CD14-positive monocyte (primary cell): ENCODE measurements around the gene EXD1. TPM values are rescaled to one million over a fixed set of nuclear protein-coding genes. Genes with fewer than 3 reads are reported as not detected.

Experiments used
- DNase-seq, 3 donors: peaks; one replicate each; pipeline ENCODE4 v3.0.0-alpha.2; 2011 to 2022
- H2AFZ ChIP-seq: 2 replicates; pipeline ENCODE4 v1.6.0; 2012; ENCODE audit warnings: mild to moderate bottlenecking, low read depth, low read length, inconsistent platforms; ENCODE audit not compliant: insufficient read depth, poor library complexity, severe bottlenecking
- H3K27ac ChIP-seq, 2 donors: 1 replicate in 1 of 2; 2 replicates in 1 of 2; pipeline ENCODE4 v1.5.1; 2012 to 2013; ENCODE audit warnings: low read length in 2 of 2, control low read depth in 1 of 2, inconsistent platforms in 1 of 2, low read depth in 1 of 2, mild to moderate bottlenecking in 1 of 2
- H3K27me3 ChIP-seq, 2 donors: one replicate each; pipeline versions ENCODE4 v1.6.0 to v1.6.1; 2011 to 2013; ENCODE audit warnings: low read length in 2 of 2; ENCODE audit not compliant: control insufficient read depth in 2 of 2, insufficient read depth in 2 of 2
- H3K36me3 ChIP-seq, 2 donors: replicated peaks in 1 of 2; 1 replicate in 1 of 2; 2 replicates in 1 of 2; pipeline versions ENCODE4 v1.5.1 to v1.6.1; 2012 to 2013; ENCODE audit warnings: low read length in 2 of 2, control low read depth in 1 of 2, inconsistent platforms in 1 of 2, mild to moderate bottlenecking in 1 of 2; ENCODE audit not compliant: insufficient read depth in 2 of 2, control insufficient read depth in 1 of 2
- H3K4me1 ChIP-seq, 2 donors: 1 replicate in 1 of 2; 2 replicates in 1 of 2; pipeline versions ENCODE4 v1.5.1 to v1.6.1; 2012 to 2013; ENCODE audit warnings: low read length in 2 of 2, control low read depth in 1 of 2, inconsistent platforms in 1 of 2, mild to moderate bottlenecking in 1 of 2, moderate library complexity in 1 of 2; ENCODE audit not compliant: insufficient read depth in 2 of 2, control insufficient read depth in 1 of 2
- H3K4me2 ChIP-seq: replicated peaks from 2 replicates; pipeline ENCODE3; 2012; ENCODE audit warnings: low read length, moderate library complexity, mild to moderate bottlenecking; ENCODE audit not compliant: poor library complexity, severe bottlenecking; ENCODE audit errors: extremely low read depth
- H3K4me3 ChIP-seq, 3 experiments: fragments of 200-600 bp in 1 of 3; sonication (generic) in 1 of 3; replicated peaks in 1 of 3; 1 replicate in 2 of 3; 2 replicates in 1 of 3; pipeline ENCODE4 v1.5.1; 2011 to 2013; ENCODE audit warnings: low read length in 3 of 3, mild to moderate bottlenecking in 3 of 3, control low read depth in 2 of 3, low read depth in 2 of 3, inconsistent platforms in 1 of 3, moderate library complexity in 1 of 3
- H3K79me2 ChIP-seq: 2 replicates; pipeline ENCODE4 v1.6.0; 2012; ENCODE audit warnings: mild to moderate bottlenecking, control low read depth, inconsistent platforms, low read length, moderate library complexity; ENCODE audit not compliant: insufficient read depth
- H3K9ac ChIP-seq: 2 replicates; pipeline ENCODE4 v1.6.0; 2017; ENCODE audit warnings: low read length, mild to moderate bottlenecking; ENCODE audit not compliant: insufficient read depth, poor library complexity, severe bottlenecking
- H3K9me3 ChIP-seq, 2 donors: replicated peaks in 1 of 2; 1 replicate in 1 of 2; 2 replicates in 1 of 2; pipeline versions ENCODE4 v1.5.1 to v1.6.1; 2012 to 2013; ENCODE audit warnings: low read length in 2 of 2, control low read depth in 1 of 2; ENCODE audit not compliant: control insufficient read depth in 1 of 2, insufficient read depth in 1 of 2
- H4K20me1 ChIP-seq: 2 replicates; pipeline ENCODE4 v1.6.0; 2012; ENCODE audit warnings: mild to moderate bottlenecking, low read length, control low read depth, moderate library complexity; ENCODE audit not compliant: insufficient read depth
- H3K27ac Mint-ChIP-seq, 7 donors: one replicate each; pipeline ENCODE4 v1.8.0; 2020; ENCODE audit warnings: mild to moderate bottlenecking in 7 of 7, mixed read lengths in 7 of 7, moderate library complexity in 6 of 7, inconsistent platforms in 2 of 7
- H3K27me3 Mint-ChIP-seq, 3 donors: one replicate each; pipeline ENCODE4 v1.8.0; 2021 to 2022; ENCODE audit warnings: low read depth in 3 of 3, mild to moderate bottlenecking in 3 of 3, mixed read lengths in 3 of 3, moderate library complexity in 3 of 3, inconsistent platforms in 1 of 3
- H3K36me3 Mint-ChIP-seq, 2 donors: one replicate each; pipeline ENCODE4 v1.8.0; 2020; ENCODE audit warnings: mixed read lengths in 2 of 2, inconsistent platforms in 1 of 2, mild to moderate bottlenecking in 1 of 2
- H3K4me1 Mint-ChIP-seq: one replicate; pipeline ENCODE4 v1.8.0; 2020; ENCODE audit warnings: mild to moderate bottlenecking, mixed read lengths
- H3K4me3 Mint-ChIP-seq, 2 donors: one replicate each; pipeline ENCODE4 v1.8.0; 2020; ENCODE audit warnings: mild to moderate bottlenecking in 2 of 2, mixed read lengths in 2 of 2, moderate library complexity in 1 of 2
- H3K9me3 Mint-ChIP-seq, 7 donors: one replicate each; pipeline ENCODE4 v1.8.0; 2020 to 2022; ENCODE audit warnings: mixed read lengths in 7 of 7, mild to moderate bottlenecking in 6 of 7, moderate library complexity in 6 of 7, inconsistent platforms in 2 of 7
- WGBS: methylation state at CpG from one replicate; pipeline ENCODE4 v1.1.5; 2013; ENCODE audit warnings: missing lambda C conversion rate; ENCODE audit not compliant: insufficient coverage; 5-methylcytosine and 5-hydroxymethylcytosine counted together
- intact Hi-C, 2 donors: fragments of 100-400 bp; cut with micrococcal nuclease; formaldehyde crosslinking; loops; one replicate each; pipeline versions ENCODE4 v1.15.0 to v1.15.1; 2023
- polyA plus RNA-seq, 3 donors: library from polyadenylated mRNA; depleted of rRNA in 1 of 3; unstranded in 2 of 3; stranded (reverse) in 1 of 3; fragments of 300-500 nt in 2 of 3; fragments of >200 nt in 1 of 3; fragmentation: Illumina TruSeq in 2 of 3; gene quantifications; 1 replicate in 2 of 3; 2 replicates in 1 of 3; pipeline ENCODE4 v1.2.3, GENCODE V29; 2012 to 2021
- TF ChIP-seq, protein P1 (sequence below): fragments of 200-600 bp; IDR thresholded peaks from one replicate; pipeline ENCODE4 v1.8.0; 2022; ENCODE audit warnings: antibody characterized with exemption, mild to moderate bottlenecking

Gene EXD1
- polyA plus RNA-seq, 3 donors: 0.04 to 0.08 TPM; not detected in 1

DNA sequence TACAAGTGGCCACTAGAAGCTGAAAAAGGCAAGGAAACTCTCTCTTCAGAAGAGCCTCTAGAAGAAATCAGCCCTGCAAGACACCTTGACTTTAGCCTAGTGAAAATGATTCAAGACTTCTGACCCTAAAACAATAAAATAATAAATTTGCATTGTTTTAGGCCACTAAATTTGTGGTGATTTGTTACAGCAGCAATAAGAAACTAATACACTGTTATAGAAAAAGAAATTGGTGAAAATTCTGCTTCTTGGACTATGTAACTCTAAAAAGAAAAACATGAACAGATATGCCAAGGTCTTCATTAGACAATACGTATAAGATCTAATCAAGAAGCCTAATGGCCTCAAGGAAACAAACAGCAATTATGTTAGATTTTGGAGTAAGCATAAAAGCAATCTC, 36.1 kb downstream of the EXD1 start:
- TF ChIP-seq, protein P1, sequence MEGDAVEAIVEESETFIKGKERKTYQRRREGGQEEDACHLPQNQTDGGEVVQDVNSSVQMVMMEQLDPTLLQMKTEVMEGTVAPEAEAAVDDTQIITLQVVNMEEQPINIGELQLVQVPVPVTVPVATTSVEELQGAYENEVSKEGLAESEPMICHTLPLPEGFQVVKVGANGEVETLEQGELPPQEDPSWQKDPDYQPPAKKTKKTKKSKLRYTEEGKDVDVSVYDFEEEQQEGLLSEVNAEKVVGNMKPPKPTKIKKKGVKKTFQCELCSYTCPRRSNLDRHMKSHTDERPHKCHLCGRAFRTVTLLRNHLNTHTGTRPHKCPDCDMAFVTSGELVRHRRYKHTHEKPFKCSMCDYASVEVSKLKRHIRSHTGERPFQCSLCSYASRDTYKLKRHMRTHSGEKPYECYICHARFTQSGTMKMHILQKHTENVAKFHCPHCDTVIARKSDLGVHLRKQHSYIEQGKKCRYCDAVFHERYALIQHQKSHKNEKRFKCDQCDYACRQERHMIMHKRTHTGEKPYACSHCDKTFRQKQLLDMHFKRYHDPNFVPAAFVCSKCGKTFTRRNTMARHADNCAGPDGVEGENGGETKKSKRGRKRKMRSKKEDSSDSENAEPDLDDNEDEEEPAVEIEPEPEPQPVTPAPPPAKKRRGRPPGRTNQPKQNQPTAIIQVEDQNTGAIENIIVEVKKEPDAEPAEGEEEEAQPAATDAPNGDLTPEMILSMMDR: no peak
- Mint-ChIP-seq H3K27me3 (peaks cover 0 to 5% (median 2%) of the 10 kb centered on the region in 3 donors), H3K36me3 (no peaks in the 10 kb centered on the region), H3K9me3 (peaks cover 0 to 4% (median 0%) of the 10 kb centered on the region in 7 donors), H3K27ac (no peak overlapping the region), H3K4me1 (peaks cover 11% of the 10 kb centered on the region), H3K4me3 (no peak overlapping the region)
- H3K4me1 ChIP-seq: peaks cover 5 to 9% of the 10 kb centered on the region in 2 donors
- H2AFZ ChIP-seq: no peak overlapping the region
- no peak overlapping the region for H3K4me2 ChIP-seq
- H3K27me3 ChIP-seq: no peaks in the 10 kb centered on the region
- no peaks in the 10 kb centered on the region for H3K9me3 ChIP-seq
- WGBS: no CpG with 5 or more reads among the region's 1 CpG
- H3K9ac ChIP-seq: no peak overlapping the region
- H3K4me3 ChIP-seq: no peak overlapping the region
- H4K20me1 ChIP-seq: no peaks in the 10 kb centered on the region
- intact Hi-C loops: no loop called here
- H3K79me2 ChIP-seq: no peaks in the 10 kb centered on the region
- no peaks in the 10 kb centered on the region for H3K36me3 ChIP-seq
- no peak for DNase-seq
- H3K27ac ChIP-seq: no peak overlapping the region

DNA sequence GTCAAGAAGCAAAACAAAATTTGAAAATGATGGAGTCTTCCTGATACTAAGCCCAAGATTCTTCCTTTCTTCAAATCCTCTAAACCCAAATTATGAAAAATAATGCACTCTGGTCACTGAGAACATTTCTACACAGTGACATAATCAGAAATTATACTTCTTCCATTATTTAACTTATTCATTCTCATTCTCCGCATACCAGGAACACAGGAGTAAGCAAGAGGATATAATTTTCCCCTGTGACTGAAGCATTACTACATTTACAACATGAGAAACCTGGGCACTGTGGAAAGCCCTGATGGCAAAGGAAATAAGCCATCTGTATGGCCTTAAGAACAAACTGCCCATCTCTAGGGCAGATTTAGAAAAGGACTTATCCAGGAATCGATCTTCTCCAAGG, 47.0 kb downstream of the EXD1 start:
- H3K9me3 ChIP-seq: no peaks in the 10 kb centered on the region
- no peak overlapping the region for H3K27ac ChIP-seq
- Mint-ChIP-seq H3K9me3 (no peaks in the 10 kb centered on the region), H3K4me1 (no peaks in the 10 kb centered on the region), H3K27ac (no peak overlapping the region), H3K4me3 (no peak overlapping the region), H3K27me3 (peaks cover 2 to 5% (median 3%) of the 10 kb centered on the region in 3 donors), H3K36me3 (no peaks in the 10 kb centered on the region)
- no peaks in the 10 kb centered on the region for H3K4me1 ChIP-seq
- TF ChIP-seq, protein P1: no peak
- H4K20me1 ChIP-seq: no peaks in the 10 kb centered on the region
- WGBS: 100% methylated on average over 1 of the region's 2 CpGs
- H2AFZ ChIP-seq: peak overlapping the region; percentile 55
- intact Hi-C loops: loop anchor here (5.0 to 10.0 kb wide), 4 partner anchors 79 to 279 kb away; no protein-coding TSS in a partner anchor
- H3K27me3 ChIP-seq: no peaks in the 10 kb centered on the region
- no peaks in the 10 kb centered on the region for H3K36me3 ChIP-seq
- H3K9ac ChIP-seq: no peak overlapping the region
- no peak for DNase-seq
- H3K79me2 ChIP-seq: no peaks in the 10 kb centered on the region
- H3K4me3 ChIP-seq: no peak overlapping the region
- H3K4me2 ChIP-seq: no peak overlapping the region
